Measurements from ENCODE around the gene VASP.
"Not testable (repeated sequence)": the region's sequence is repeated elsewhere in the genome, so short reads cannot be mapped to it uniquely, and the experiment has no call there.

Gene VASP

DNA sequence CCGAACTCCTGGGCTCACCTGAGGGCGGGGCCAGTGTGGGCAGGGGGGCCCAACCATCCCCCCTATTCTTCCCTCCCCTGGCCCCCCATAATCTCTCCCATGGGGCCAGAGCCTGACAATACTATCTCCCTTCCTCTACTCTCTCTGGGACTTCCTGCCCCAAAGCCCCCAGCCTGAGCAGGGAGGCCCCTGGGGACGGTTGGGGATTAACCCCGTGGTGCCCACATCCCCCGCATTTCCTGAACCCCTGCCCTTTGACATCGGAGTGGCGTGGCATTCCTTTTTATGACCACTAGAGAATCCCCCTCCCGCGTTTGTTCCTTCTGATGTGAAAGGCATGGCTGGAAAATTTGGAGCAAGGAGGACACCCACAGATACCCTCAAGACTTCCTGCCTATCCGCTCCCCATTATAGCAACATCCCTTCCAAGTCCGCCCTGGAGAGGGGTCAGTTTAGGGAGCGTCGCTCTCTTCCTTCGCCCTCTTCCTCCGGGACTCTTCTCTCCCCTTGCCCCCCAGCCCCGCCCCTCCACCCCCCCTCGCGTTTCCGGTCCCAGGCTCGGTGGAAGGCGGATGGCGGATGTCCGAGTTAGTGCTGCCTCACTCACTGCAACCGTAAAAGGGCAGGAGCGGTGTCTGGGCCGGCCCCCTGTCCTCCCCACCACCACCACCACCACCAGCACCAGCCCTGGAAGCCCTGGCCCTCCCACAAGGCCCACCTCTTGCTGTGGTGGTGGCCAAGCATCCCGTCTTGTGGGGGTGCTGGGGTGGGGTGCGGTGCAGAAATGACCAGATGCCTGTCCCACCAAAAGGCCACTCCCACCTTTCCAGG lies 1.8 kb downstream of the VASP start:
- ChIA-PET CTCF (interaction anchor here (1.0 to 1.8 kb wide), 5 partner anchors 9 to 70 kb away, joined by 3 to 7 read pairs (median 4); no protein-coding TSS in a partner anchor), POLR2A (no interaction called here)
- peak; percentile 85 for DNase-seq (ENCODE audit: extremely low spot score)
- TF ChIP-seq, protein P1, sequence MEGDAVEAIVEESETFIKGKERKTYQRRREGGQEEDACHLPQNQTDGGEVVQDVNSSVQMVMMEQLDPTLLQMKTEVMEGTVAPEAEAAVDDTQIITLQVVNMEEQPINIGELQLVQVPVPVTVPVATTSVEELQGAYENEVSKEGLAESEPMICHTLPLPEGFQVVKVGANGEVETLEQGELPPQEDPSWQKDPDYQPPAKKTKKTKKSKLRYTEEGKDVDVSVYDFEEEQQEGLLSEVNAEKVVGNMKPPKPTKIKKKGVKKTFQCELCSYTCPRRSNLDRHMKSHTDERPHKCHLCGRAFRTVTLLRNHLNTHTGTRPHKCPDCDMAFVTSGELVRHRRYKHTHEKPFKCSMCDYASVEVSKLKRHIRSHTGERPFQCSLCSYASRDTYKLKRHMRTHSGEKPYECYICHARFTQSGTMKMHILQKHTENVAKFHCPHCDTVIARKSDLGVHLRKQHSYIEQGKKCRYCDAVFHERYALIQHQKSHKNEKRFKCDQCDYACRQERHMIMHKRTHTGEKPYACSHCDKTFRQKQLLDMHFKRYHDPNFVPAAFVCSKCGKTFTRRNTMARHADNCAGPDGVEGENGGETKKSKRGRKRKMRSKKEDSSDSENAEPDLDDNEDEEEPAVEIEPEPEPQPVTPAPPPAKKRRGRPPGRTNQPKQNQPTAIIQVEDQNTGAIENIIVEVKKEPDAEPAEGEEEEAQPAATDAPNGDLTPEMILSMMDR (IDR thresholded peaks at IDR 0.05; ENCODE audit: control extremely low read depth, extremely low read depth, low read depth, missing control alignments): no peak

DNA sequence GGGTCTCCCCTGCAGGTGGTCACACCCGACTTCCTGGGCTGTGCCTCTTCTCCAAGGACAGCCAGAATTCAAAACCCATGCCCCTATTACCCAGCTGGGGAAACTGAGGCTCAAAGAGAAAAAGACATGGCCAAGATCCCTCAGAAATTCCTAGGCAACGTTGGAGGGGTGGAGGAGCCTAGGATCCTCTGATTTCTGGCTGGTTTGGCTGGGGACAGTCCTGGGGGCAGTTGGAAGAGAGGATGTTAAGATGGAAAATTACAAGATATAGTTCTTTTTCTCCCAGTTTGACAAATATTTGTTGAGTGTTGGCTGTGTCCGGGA lies 2.4 kb downstream of the VASP start:
- TF ChIP-seq, protein P1 (IDR thresholded peaks at IDR 0.05; ENCODE audit: control extremely low read depth, extremely low read depth, low read depth, missing control alignments): no peak
- no peak for DNase-seq (ENCODE audit: extremely low spot score)
- ChIA-PET CTCF (interaction anchor here (1.0 to 1.4 kb wide), 4 partner anchors 9 to 70 kb away, joined by 3 to 4 read pairs (median 3); no protein-coding TSS in a partner anchor), POLR2A (interaction anchor here (0.6 kb wide), 1 partner anchor 349 kb away, joined by 5 read pairs; no protein-coding TSS in a partner anchor)

DNA sequence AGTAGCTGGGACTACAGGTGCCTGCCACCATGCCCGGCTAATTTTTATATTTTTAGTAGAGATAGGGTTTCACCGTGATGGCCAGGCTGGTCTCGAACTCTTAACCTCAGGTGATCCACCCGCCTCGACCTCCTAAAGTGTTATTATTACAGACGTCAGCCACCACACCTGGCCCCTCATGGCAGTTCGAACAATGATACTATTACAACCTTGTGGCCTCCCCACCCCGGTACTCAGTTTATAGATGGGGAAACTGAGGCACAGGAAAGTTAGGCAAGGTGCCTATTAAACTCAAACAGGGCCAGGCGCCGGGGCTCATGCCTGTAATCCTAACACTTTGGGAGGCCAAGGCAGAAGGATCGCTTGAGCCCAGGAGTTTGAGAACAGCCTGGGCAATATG lies 3.1 kb downstream of the VASP start:
- DNase-seq (ENCODE audit: extremely low spot score): not testable (repeated sequence)
- POLR2A ChIA-PET: interaction anchor here (0.6 kb wide), 1 partner anchor 349 kb away, joined by 5 read pairs; no protein-coding TSS in a partner anchor
- CTCF ChIA-PET: interaction anchor here (1.0 to 1.4 kb wide), 5 partner anchors 8 to 71 kb away, joined by 3 to 4 read pairs (median 3); no protein-coding TSS in a partner anchor

DNA sequence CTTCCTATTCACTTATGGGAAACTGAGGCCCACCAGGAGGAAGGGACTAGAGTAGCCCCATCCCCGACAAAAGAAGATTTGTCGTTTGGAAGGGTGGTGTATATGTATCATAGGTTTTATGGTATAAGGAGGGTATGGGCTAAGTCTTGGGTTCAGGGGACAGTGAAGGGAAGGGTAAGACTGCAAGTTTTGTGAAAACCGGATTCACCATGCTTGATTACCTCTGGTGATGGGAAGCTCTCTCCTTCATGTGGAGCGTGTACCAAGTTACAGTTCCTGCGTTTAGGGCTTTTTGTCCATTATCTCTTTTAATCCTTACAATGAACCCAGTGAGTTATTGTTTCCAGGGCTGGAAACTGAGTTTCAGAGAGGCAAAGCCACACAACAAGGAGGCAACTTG lies 3.8 kb downstream of the VASP start:
- no peak for DNase-seq (ENCODE audit: extremely low spot score)
- TF ChIP-seq, protein P1 (IDR thresholded peaks at IDR 0.05; ENCODE audit: control extremely low read depth, extremely low read depth, low read depth, missing control alignments): no peak
- ChIA-PET CTCF (interaction anchor here (1.0 to 1.4 kb wide), 2 partner anchors 47 to 59 kb away, joined by 3 read pairs; no protein-coding TSS in a partner anchor), POLR2A (no interaction called here)

DNA sequence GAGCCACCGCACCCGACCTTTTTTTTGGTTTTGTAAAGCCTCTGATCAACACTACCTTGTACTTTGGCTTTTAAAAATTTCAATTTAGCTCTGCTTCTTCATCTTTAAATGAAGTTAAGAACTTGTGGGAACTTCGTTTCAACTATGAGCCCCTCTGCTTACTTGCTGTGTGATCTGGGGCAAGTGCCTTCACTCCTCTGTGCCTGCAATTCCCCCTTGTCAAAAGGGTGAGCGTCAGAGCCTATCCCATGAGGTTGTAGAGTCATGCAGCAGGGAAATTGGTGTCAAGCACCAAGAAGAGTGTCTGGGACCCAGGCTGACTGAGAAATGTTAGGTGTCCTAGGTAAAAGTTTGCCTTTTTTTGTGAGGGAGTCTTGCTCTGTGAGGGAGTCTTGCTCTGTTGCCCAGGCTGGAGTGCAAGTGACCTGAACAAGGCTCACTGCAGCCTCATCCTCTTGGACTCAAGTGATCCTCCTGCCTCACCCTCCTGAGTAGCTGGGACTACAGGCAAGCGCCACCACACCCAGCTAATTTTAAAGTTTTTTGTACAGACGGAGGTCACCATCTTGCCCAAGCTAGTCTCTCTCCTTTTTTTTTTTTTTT lies 5.7 kb downstream of the VASP start:
- POLR2A ChIA-PET: interaction anchor here (0.7 kb wide), 1 partner anchor 158 kb away, joined by 4 read pairs; no protein-coding TSS in a partner anchor
- CTCF ChIA-PET: interaction anchor here (1.8 kb wide), 1 partner anchor 27 kb away, joined by 5 read pairs; no protein-coding TSS in a partner anchor
- no peak for DNase-seq (ENCODE audit: extremely low spot score)
- TF ChIP-seq, protein P1 (IDR thresholded peaks at IDR 0.05; ENCODE audit: control extremely low read depth, extremely low read depth, low read depth, missing control alignments): no peak

DNA sequence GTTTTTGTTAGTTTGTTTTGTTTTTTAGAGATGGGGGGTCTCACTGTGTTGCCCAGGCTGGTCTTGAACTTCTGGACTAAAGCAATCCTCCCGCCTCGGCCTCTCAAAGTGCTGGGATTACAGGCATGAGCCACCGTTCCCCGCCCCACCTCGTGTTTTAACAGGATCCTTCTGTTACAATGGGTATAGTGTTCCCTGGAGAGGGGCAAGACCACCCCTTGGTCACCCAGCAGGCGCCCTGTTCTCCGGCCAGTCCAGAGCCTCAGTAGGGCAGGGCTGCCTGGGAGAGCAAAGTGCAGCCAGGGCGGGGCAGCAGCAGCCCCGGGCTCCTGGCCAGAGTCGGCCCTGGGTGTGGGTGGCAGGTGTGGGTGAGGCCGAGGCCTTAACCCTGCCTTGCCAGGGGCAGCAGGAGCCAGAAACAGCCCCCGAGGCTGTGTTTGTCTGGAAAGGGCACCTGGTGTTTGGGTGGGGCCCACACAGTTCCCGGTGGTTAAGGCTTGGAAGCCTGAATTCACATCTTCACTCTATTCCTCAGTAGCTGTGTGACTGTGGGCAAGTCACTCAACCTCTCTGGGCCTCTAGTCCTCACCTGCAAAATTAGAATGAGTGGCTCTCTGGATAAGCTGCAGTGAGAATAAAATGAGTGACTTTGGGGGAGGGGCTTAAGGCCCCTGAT lies 7.2 kb downstream of the VASP start:
- TF ChIP-seq, protein P1 (IDR thresholded peaks at IDR 0.05; ENCODE audit: control extremely low read depth, extremely low read depth, low read depth, missing control alignments): no peak
- ChIA-PET CTCF (interaction anchor here (1.2 to 2.6 kb wide), 3 partner anchors 29 to 127 kb away, joined by 5 to 10 read pairs (median 8); no protein-coding TSS in a partner anchor), POLR2A (no interaction called here)

More for the DNA sequence above, 7.2 kb downstream of the VASP start:
- DNase-seq (ENCODE audit: extremely low spot score): no peak

All from GM10248 (cell line).